Measurements from ENCODE around the gene EID1.

EID1 gene

GRCh38 chr15:48914717-48915116 is 36.8 kb downstream of the EID1 start:
- no peak for DNase-seq

- DNase-seq: no peak
Observed at GRCh38 chr15:48915861-48916260, 37.9 kb downstream of the EID1 start.

GRCh38 chr15:48916721-48917120 is 38.8 kb downstream of the EID1 start:
- no peak for DNase-seq

- DNase-seq: no peak
Observed at GRCh38 chr15:48922046-48922445, 44.1 kb downstream of the EID1 start.

- no peak for DNase-seq
Observed at GRCh38 chr15:48924528-48925393, 46.8 kb downstream of the EID1 start.

- DNase-seq: no peak
Observed at GRCh38 chr15:48925714-48926223, 47.8 kb downstream of the EID1 start.

- DNase-seq: no peak
Observed at GRCh38 chr15:48928877-48929538, 51.1 kb downstream of the EID1 start.

GRCh38 chr15:48929661-48930060 is 51.7 kb downstream of the EID1 start:
- DNase-seq: no peak
